Neuronal stem cell (in vitro differentiated cells): ENCODE measurements around the gene TOB2.
"Not testable (repeated sequence)": the region's sequence is repeated elsewhere in the genome, so short reads cannot be mapped to it uniquely, and the experiment has no call there.

Experiments
- DNase-seq: peaks from one replicate; pipeline ENCODE4 v3.0.0-alpha.2; 2013; ENCODE audit warnings: low spot score
- H2AFZ ChIP-seq: one replicate; pipeline ENCODE4 v1.6.1; 2013; ENCODE audit warnings: mild to moderate bottlenecking, low read length, inconsistent platforms
- H2AK5ac ChIP-seq: 2 replicates; pipeline ENCODE4 v1.6.1; 2013; ENCODE audit warnings: low read depth, mild to moderate bottlenecking, inconsistent platforms, low read length, moderate library complexity, mixed read lengths
- H2BK120ac ChIP-seq: 2 replicates; pipeline ENCODE4 v1.6.1; 2013; ENCODE audit warnings: low read depth, mild to moderate bottlenecking, inconsistent platforms, low read length, moderate library complexity, mixed read lengths
- H2BK12ac ChIP-seq: one replicate; pipeline ENCODE4 v1.6.1; 2013; ENCODE audit warnings: low read length, inconsistent platforms
- H2BK15ac ChIP-seq: 2 replicates; pipeline ENCODE4 v1.6.1; 2013; ENCODE audit warnings: mild to moderate bottlenecking, low read length, inconsistent platforms, mixed read lengths
- H2BK5ac ChIP-seq: one replicate; pipeline ENCODE4 v1.6.1; 2013; ENCODE audit warnings: inconsistent platforms, mild to moderate bottlenecking, low read length, moderate library complexity
- H3K14ac ChIP-seq: one replicate; pipeline ENCODE4 v1.6.1; 2013; ENCODE audit warnings: low read length, inconsistent platforms
- H3K18ac ChIP-seq: 2 replicates; pipeline ENCODE4 v1.6.1; 2013; ENCODE audit warnings: low read length, inconsistent platforms
- H3K23ac ChIP-seq: 2 replicates; pipeline ENCODE4 v1.6.1; 2013; ENCODE audit warnings: low read depth, mild to moderate bottlenecking, mixed read lengths, low read length, inconsistent platforms; ENCODE audit not compliant: poor library complexity
- H3K27ac ChIP-seq: replicated peaks from 3 replicates; pipeline ENCODE4 v1.5.1; 2013; ENCODE audit warnings: low read length, inconsistent platforms
- H3K27me3 ChIP-seq, 3 experiments: 2 replicates each; pipeline ENCODE4 v1.6.1; 2013; ENCODE audit warnings: low read length in 3 of 3, mild to moderate bottlenecking in 2 of 3, inconsistent platforms in 1 of 3, low read depth in 1 of 3, mixed read lengths in 1 of 3, moderate library complexity in 1 of 3; ENCODE audit not compliant: control insufficient read depth in 3 of 3, insufficient read depth in 3 of 3
- H3K36me3 ChIP-seq, 2 donors: replicated peaks in 1 of 2; 2 replicates each; pipeline ENCODE4 v1.6.1; 2013; ENCODE audit warnings: low read length in 2 of 2; ENCODE audit not compliant: control insufficient read depth in 2 of 2, insufficient read depth in 2 of 2
- H3K4ac ChIP-seq: 2 replicates; pipeline ENCODE4 v1.6.1; 2013; ENCODE audit warnings: inconsistent platforms, mild to moderate bottlenecking, low read length, moderate library complexity
- H3K4me1 ChIP-seq, 2 donors: 1 replicate in 1 of 2; 2 replicates in 1 of 2; pipeline ENCODE4 v1.6.1; 2013; ENCODE audit warnings: low read length in 2 of 2, low read depth in 1 of 2; ENCODE audit not compliant: control insufficient read depth in 2 of 2, insufficient read depth in 1 of 2
- H3K4me2 ChIP-seq: one replicate; pipeline ENCODE4 v1.6.1; 2013; ENCODE audit warnings: mild to moderate bottlenecking, low read length, inconsistent platforms; ENCODE audit not compliant: insufficient read depth, poor library complexity, severe bottlenecking
- H3K4me3 ChIP-seq, 2 donors: 2 replicates each; pipeline ENCODE4 v1.5.1; 2013; ENCODE audit warnings: low read length in 2 of 2, mild to moderate bottlenecking in 2 of 2, inconsistent platforms in 1 of 2, moderate library complexity in 1 of 2
- H3K79me1 ChIP-seq: one replicate; pipeline ENCODE4 v1.6.1; 2013; ENCODE audit warnings: low read depth, mild to moderate bottlenecking, inconsistent platforms, low read length, moderate library complexity
- H3K9ac ChIP-seq: one replicate; pipeline ENCODE4 v1.6.1; 2013; ENCODE audit warnings: mild to moderate bottlenecking, low read depth, low read length, inconsistent platforms; ENCODE audit not compliant: poor library complexity
- H3K9me3 ChIP-seq, 2 donors: replicated peaks in 1 of 2; 2 replicates each; pipeline versions ENCODE3 to v1.6.1; 2013; ENCODE audit warnings: low read length in 2 of 2, mild to moderate bottlenecking in 2 of 2, inconsistent platforms in 1 of 2, low read depth in 1 of 2, mixed read lengths in 1 of 2, moderate library complexity in 1 of 2; ENCODE audit not compliant: control insufficient read depth in 2 of 2, insufficient read depth in 1 of 2
- H4K8ac ChIP-seq: one replicate; pipeline ENCODE4 v1.6.1; 2013; ENCODE audit warnings: low read depth, mild to moderate bottlenecking, inconsistent platforms, low read length, moderate library complexity
- H4K91ac ChIP-seq: one replicate; pipeline ENCODE4 v1.6.1; 2013; ENCODE audit warnings: low read length, low read depth, mild to moderate bottlenecking, inconsistent platforms; ENCODE audit not compliant: poor library complexity
- WGBS, 2 donors: extraction: QIAGEN DNeasy Blood & Tissue Kit; methylation state at CpG; one replicate each; pipeline ENCODE4 v1.1.7; 2013; ENCODE audit warnings: missing lambda C conversion rate in 2 of 2, mixed read lengths in 1 of 2; ENCODE audit not compliant: insufficient read length in 2 of 2, insufficient replicate concordance in 1 of 2; ENCODE audit errors: extremely low coverage in 2 of 2; 5-methylcytosine and 5-hydroxymethylcytosine counted together

TOB2 gene

DNA sequence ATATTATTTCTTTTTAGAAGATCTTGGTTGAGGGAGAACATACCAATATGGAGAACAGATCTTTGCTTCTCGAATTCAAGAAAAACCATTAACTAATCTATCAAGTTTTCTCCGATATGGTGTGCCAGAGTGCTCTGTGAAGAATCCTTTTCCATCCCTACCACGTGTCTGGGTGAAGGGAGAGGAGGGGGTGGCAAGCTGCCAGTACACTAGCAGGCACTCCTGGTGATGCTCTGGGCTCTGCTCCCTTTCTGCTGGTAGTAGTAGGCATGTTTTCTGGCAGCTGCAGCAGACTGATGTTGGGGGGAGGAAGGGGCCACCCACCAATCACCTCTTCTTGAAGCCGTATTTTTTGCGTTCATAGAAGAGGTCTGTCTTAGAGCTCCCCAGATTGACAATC is 13.5 kb upstream of the TOB2 start:
- H3K9ac ChIP-seq, H2AK5ac ChIP-seq, H2AFZ ChIP-seq, H3K27me3 ChIP-seq, H3K4ac ChIP-seq, H3K27ac ChIP-seq, H3K18ac ChIP-seq, H2BK120ac ChIP-seq, H3K79me1 ChIP-seq, H2BK15ac ChIP-seq, H3K9me3 ChIP-seq, H3K14ac ChIP-seq, H4K8ac ChIP-seq, H2BK5ac ChIP-seq, H4K91ac ChIP-seq, H2BK12ac ChIP-seq, H3K4me2 ChIP-seq, H3K4me3 ChIP-seq, DNase-seq, H3K23ac ChIP-seq, H3K4me1 ChIP-seq: not testable (repeated sequence)
- WGBS, 2 donors = no CpG with 5 or more reads among the region's 5 CpGs
- peaks cover 28 to 79% of the 10 kb centered on the region in 2 donors for H3K36me3 ChIP-seq

DNA sequence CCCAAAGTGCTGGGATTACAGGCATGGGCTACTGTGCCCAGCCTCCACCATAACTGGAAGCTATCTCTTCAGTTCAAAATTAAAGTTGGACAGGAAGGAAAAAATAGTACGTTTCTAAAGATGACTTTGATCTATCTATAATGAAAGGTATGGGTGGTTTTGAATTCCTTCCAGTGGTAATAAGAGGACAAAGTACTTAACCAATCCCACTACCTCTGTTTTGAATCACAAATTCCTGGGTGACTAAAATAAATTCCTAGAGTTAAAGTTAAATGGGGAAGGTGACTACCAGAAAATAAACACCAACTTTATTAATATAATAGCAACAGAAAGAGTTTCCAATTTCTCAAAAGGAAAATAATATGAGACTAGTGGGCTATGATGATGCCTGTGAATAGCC is 12.8 kb upstream of the TOB2 start:
- Histone ChIP-seq H3K27ac (no peak overlapping the region), H3K18ac (no peak overlapping the region), H3K23ac (no peak overlapping the region), H3K36me3 (peaks cover 23 to 73% of the 10 kb centered on the region in 2 donors), H3K9ac (no peak overlapping the region), H3K4ac (no peak overlapping the region), H3K4me1 (no peaks in the 10 kb centered on the region), H2BK120ac (no peak overlapping the region), H3K9me3 (no peaks in the 10 kb centered on the region), H3K79me1 (peaks cover 2% of the 10 kb centered on the region), H3K14ac (no peak overlapping the region), H4K91ac (no peak overlapping the region), H2AK5ac (no peak overlapping the region), H3K27me3 (no peaks in the 10 kb centered on the region), H4K8ac (no peak overlapping the region), H3K4me3 (no peak overlapping the region), H3K4me2 (no peak overlapping the region), H2BK15ac (no peak overlapping the region), H2BK12ac (no peak overlapping the region), H2BK5ac (no peak overlapping the region), H2AFZ (no peak overlapping the region)
- WGBS, 2 donors = no CpG with 5 or more reads among the region's 1 CpG
- DNase-seq = no peak

DNA sequence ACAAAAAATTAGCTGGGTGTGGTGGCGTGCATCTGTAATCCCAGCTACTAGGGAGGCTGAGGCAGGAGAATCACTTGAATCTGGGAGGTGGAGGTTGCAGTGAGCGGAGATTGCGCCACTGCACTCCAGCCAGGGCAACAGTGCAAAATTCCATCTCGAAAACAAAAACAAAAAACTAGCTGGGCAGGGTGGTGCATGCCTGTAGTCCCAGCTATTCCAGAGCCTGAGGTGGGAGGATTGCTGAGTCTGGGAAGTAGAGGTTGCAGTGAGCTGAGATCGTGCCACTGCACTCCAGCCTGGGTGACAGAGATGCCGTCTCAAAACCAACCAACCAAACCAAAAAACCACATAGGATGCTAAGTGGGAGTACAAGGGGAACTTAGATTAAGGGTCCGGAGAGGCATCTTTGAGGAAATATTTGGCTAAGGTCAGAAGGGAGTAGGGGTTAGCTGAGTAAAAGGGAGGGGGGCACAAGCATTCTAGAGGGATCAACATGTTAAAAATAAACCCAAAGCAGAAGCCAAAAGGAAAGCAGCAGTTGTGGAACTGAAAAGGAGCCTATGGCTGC is 11.6 kb upstream of the TOB2 start:
- peaks cover 2% of the 10 kb centered on the region for H3K79me1 ChIP-seq
- H3K4me3 ChIP-seq = no peak overlapping the region
- no peak overlapping the region for H2BK12ac ChIP-seq
- H3K4ac ChIP-seq = no peak overlapping the region
- H3K4me2 ChIP-seq = no peak overlapping the region
- no peak overlapping the region for H4K91ac ChIP-seq
- no peaks in the 10 kb centered on the region for H3K9me3 ChIP-seq
- no peak overlapping the region for H3K27ac ChIP-seq
- no CpG with 5 or more reads among the region's 7 CpGs for WGBS, 2 donors
- H2BK15ac ChIP-seq = no peak overlapping the region
- H3K14ac ChIP-seq = no peak overlapping the region
- no peaks in the 10 kb centered on the region for H3K27me3 ChIP-seq
- H2AFZ ChIP-seq = no peak overlapping the region
- H3K36me3 ChIP-seq = peaks cover 18 to 62% of the 10 kb centered on the region in 2 donors
- no peak overlapping the region for H2BK5ac ChIP-seq
- no peaks in the 10 kb centered on the region for H3K4me1 ChIP-seq
- H2BK120ac ChIP-seq = no peak overlapping the region
- no peak overlapping the region for H2AK5ac ChIP-seq
- H3K23ac ChIP-seq = no peak overlapping the region
- no peak overlapping the region for H3K9ac ChIP-seq
- no peak overlapping the region for H3K18ac ChIP-seq
- no peak overlapping the region for H4K8ac ChIP-seq
- no peak for DNase-seq

DNA sequence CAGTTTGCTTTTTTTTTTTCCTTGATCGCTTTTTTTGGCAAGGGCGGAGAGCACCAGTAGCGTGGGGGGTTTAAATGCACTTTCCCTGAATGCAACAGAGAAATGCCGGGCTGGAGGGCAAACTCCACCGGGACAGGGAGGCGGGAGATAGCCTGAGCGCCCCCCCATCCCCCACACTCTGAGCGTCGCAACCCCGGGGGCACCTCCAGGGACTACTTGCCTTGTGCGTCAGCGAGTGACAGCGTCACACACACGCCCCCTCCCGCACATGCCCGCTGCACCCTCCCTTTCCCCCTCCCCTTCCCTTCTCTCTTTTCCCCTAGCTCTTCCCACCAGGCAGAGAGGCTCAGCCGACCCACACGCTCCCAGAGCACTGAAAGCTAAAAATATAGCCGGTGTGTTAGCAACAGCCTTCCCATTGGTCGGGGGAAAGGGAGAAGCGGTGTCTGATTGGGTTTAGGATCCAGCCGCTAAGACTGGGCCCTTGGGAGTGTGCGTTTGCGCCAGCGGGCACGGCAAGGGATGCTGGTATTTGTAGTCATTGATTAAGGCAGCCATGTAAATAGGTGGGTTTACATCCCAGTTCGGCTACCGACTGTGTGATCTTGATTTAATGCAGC is 1.7 kb upstream of the TOB2 start:
- Histone ChIP-seq H3K27ac (peak overlapping the region; percentile 97), H2BK120ac (peak overlapping the region; percentile 97), H2AFZ (peak overlapping the region; percentile 71)

More for the DNA sequence above, 1.7 kb upstream of the TOB2 start:
- Histone ChIP-seq H4K8ac (no peak overlapping the region), H2BK15ac (peak overlapping the region; percentile 53), H3K9me3 (no peaks in the 10 kb centered on the region), H3K18ac (peak overlapping the region; percentile 98), H3K79me1 (no peaks in the 10 kb centered on the region), H3K23ac (peak overlapping the region; percentile 91), H3K4me3 (peak overlapping the region; percentile 85 to 87), H4K91ac (peak overlapping the region; percentile 22), H2BK12ac (peak overlapping the region; percentile 92), H3K4me2 (peak overlapping the region; percentile 100), H2AK5ac (peak overlapping the region; percentile 98), H3K36me3 (peaks cover 2 to 9% of the 10 kb centered on the region in 2 donors), H3K14ac (peak overlapping the region; percentile 86), H3K27me3 (no peaks in the 10 kb centered on the region), H2BK5ac (peak overlapping the region; percentile 100), H3K9ac (peak overlapping the region; percentile 99), H3K4me1 (peaks cover 5 to 11% of the 10 kb centered on the region in 2 donors), H3K4ac (peak overlapping the region; percentile 90)
- DNase-seq = peak; percentile 99
- WGBS, 2 donors = no CpG with 5 or more reads among the region's 28 CpGs
